Endothelial cell of umbilical vein (primary cell): Measurements from ENCODE around the gene CXCL3. TPM values are rescaled to one million over a fixed set of nuclear protein-coding genes. Genes with fewer than 3 reads are reported as not detected.

Experiments used
- BruUV-seq: library from RNA; stranded (reverse); fragments of 400-500 nt; replicated peaks from 2 replicates; lab custom pipeline; 2021; lab: Mats Ljungman, UMichigan
- CTCF ChIA-PET: fragments of 300-600, 350-600 bp; sonication (Branson Sonifier 250); formaldehyde crosslinking; loops from one replicate; lab custom pipeline; 2021; ENCODE audit warnings: antibody characterized with exemption, inconsistent platforms; lab: Charles Lee
- POLR2A ChIA-PET: fragments of 300-600, 350-600 bp; sonication (Branson Sonifier 250); formaldehyde crosslinking; loops from one replicate; lab custom pipeline; 2021; ENCODE audit warnings: antibody characterized with exemption, inconsistent platforms; lab: Charles Lee
- DNase-seq: peaks from one replicate; pipeline ENCODE4 v3.0.0-alpha.2; 2011; ENCODE audit warnings: low read depth, low spot score
- FAIRE-seq: peaks from 2 replicates; lab custom pipeline; 2011; peaks lifted over from hg19 to GRCh38; lab: Jason Lieb, UNC
- H2AFZ ChIP-seq: 2 replicates; pipeline ENCODE4 v1.6.0; 2012; ENCODE audit warnings: low read depth, low read length, control low read depth, inconsistent platforms
- H3K27ac ChIP-seq: 2 replicates; pipeline ENCODE4 v1.5.1; 2011; ENCODE audit warnings: low read depth, mild to moderate bottlenecking, control low read depth, low read length, moderate library complexity; ENCODE audit not compliant: insufficient read depth
- H3K27me3 ChIP-seq, 2 experiments: 2 replicates each; pipeline versions ENCODE4 v1.6.0 to v1.6.1; 2011; ENCODE audit warnings: low read length in 2 of 2, mixed read lengths in 1 of 2; ENCODE audit not compliant: control insufficient read depth in 2 of 2, insufficient read depth in 2 of 2
- H3K36me3 ChIP-seq, 2 experiments: 2 replicates in 1 of 2; 3 replicates in 1 of 2; pipeline ENCODE4 v1.5.1; 2011; ENCODE audit warnings: low read length in 2 of 2, mild to moderate bottlenecking in 1 of 2, moderate library complexity in 1 of 2; ENCODE audit not compliant: control insufficient read depth in 2 of 2, insufficient read depth in 2 of 2; ENCODE audit errors: extremely low read depth in 1 of 2
- H3K4me1 ChIP-seq: 3 replicates; pipeline ENCODE4 v1.5.1; 2011; ENCODE audit warnings: mild to moderate bottlenecking, low read length; ENCODE audit not compliant: control insufficient read depth, insufficient read depth; ENCODE audit errors: extremely low read depth
- H3K4me2 ChIP-seq: 2 replicates; pipeline ENCODE4 v1.6.1; 2011; ENCODE audit warnings: low read length, control low read depth, mixed read lengths; ENCODE audit not compliant: insufficient read depth
- H3K4me3 ChIP-seq, 3 experiments: fragments of 200-600 bp in 1 of 3; sonication (generic), shearing (Covaris generic) in 1 of 3; replicated peaks in 1 of 3; 2 replicates each; pipeline ENCODE4 v1.5.1; 2011 to 2016; ENCODE audit warnings: control low read depth in 3 of 3, low read length in 3 of 3, mild to moderate bottlenecking in 2 of 3, inconsistent platforms in 1 of 3, low read depth in 1 of 3, moderate library complexity in 1 of 3; ENCODE audit not compliant: insufficient read depth in 1 of 3
- H3K79me2 ChIP-seq: 2 replicates; pipeline ENCODE4 v1.6.0; 2012; ENCODE audit warnings: low read length, inconsistent platforms; ENCODE audit not compliant: control insufficient read depth, insufficient read depth
- H3K9ac ChIP-seq: replicated peaks from 2 replicates; pipeline ENCODE3; 2011; ENCODE audit warnings: low read length, control low read depth; ENCODE audit not compliant: insufficient read depth; ENCODE audit errors: extremely low read depth
- H3K9me1 ChIP-seq: replicated peaks from 3 replicates; pipeline ENCODE4 v1.6.0; 2011; ENCODE audit warnings: mild to moderate bottlenecking, low read length; ENCODE audit not compliant: control insufficient read depth, insufficient read depth; ENCODE audit errors: extremely low read depth
- H3K9me3 ChIP-seq: replicated peaks from 2 replicates; pipeline ENCODE4 v1.5.1; 2012; ENCODE audit warnings: low read length, inconsistent platforms; ENCODE audit not compliant: control insufficient read depth, insufficient read depth
- H4K20me1 ChIP-seq: replicated peaks from 2 replicates; pipeline ENCODE3; 2011; ENCODE audit warnings: mild to moderate bottlenecking, low read length; ENCODE audit not compliant: control insufficient read depth, insufficient read depth; ENCODE audit errors: extremely low read depth
- CTCF ChIP-seq, 2 donors: IDR thresholded peaks; 1 replicate in 1 of 2; 2 replicates in 1 of 2; pipeline ENCODE4 v1.5.1; 2011; ENCODE audit warnings: low read length in 2 of 2, mild to moderate bottlenecking in 2 of 2, moderate library complexity in 2 of 2, control low read depth in 1 of 2, inconsistent platforms in 1 of 2, low read depth in 1 of 2; ENCODE audit not compliant: insufficient read depth in 1 of 2; ENCODE audit errors: extremely low read depth in 1 of 2
- EZH2 ChIP-seq: IDR thresholded peaks from 2 replicates; pipeline ENCODE4 v1.6.1; 2012; ENCODE audit warnings: borderline replicate concordance, low read depth, mild to moderate bottlenecking, moderate library complexity, low read length, inconsistent platforms; ENCODE audit not compliant: severe bottlenecking
- FOS ChIP-seq: IDR thresholded peaks from 2 replicates; pipeline ENCODE4 v1.6.1; 2011; ENCODE audit warnings: mild to moderate bottlenecking, low read length, moderate library complexity, borderline replicate concordance; ENCODE audit not compliant: insufficient read depth
- JUN ChIP-seq: IDR thresholded peaks from 2 replicates; pipeline ENCODE4 v1.6.1; 2011; ENCODE audit warnings: borderline replicate concordance, low read depth; ENCODE audit not compliant: insufficient read length, insufficient read depth
- MAX ChIP-seq: IDR thresholded peaks from 2 replicates; pipeline ENCODE4 v1.6.1; 2011; ENCODE audit not compliant: insufficient read depth, insufficient read length
- POLR2AphosphoS5 ChIP-seq: IDR thresholded peaks from 2 replicates; pipeline ENCODE4 v1.6.1; 2012; ENCODE audit warnings: low read depth, mild to moderate bottlenecking, control low read depth, low read length, moderate library complexity; ENCODE audit not compliant: insufficient read depth
- dilution Hi-C: fragments of 300-500 bp; cut with MboI; formaldehyde crosslinking; loops from one replicate; pipeline ENCODE4 v1.15.0; 2019; ENCODE audit warnings: low sequenced_read_pairs; ENCODE audit not compliant: extremely low pct_ligation_motif_present
- intact Hi-C: fragments of 100-400 bp; cut with micrococcal nuclease; formaldehyde crosslinking; loops from one replicate; pipeline ENCODE4 v1.10.0; 2022
- polyA plus RNA-seq, 4 experiments: library from polyadenylated mRNA; depleted of rRNA in 3 of 4; stranded (reverse) in 3 of 4; unstranded in 1 of 4; fragments of >200 nt; gene quantifications; 2 replicates each; pipeline versions ENCODE4 v1.2.1 to v1.2.3, GENCODE V29; 2011 to 2012; ENCODE audit warnings: missing spikeins in 1 of 4
- total RNA-seq: library from RNA; stranded (reverse); gene quantifications from 2 replicates; pipeline ENCODE4 v1.2.3, GENCODE V29; 2021

CXCL3 gene
- total and polyA plus RNA-seq, 2 donors (not counting 3 experiments of a cell fraction or from before 2014, with no cell fraction given): 1.1 to 1.3 TPM

GRCh38 chr4:73989928-73990327, 48.6 kb downstream of the CXCL3 start:
- Histone ChIP-seq H3K4me3 (no peak overlapping the region), H3K27ac (no peak overlapping the region), H2AFZ (no peak overlapping the region), H3K79me2 (no peaks in the 10 kb centered on the region), H3K4me2 (no peak overlapping the region), H3K9me3 (no peaks in the 10 kb centered on the region), H3K4me1 (no peaks in the 10 kb centered on the region), H3K36me3 (no peaks in the 10 kb centered on the region), H3K9ac (no peak overlapping the region), H4K20me1 (no peaks in the 10 kb centered on the region), H3K9me1 (no peaks in the 10 kb centered on the region), H3K27me3 (no peaks in the 10 kb centered on the region)
- DNase-seq: no peak
- TF ChIP-seq MAX (no peak), POLR2AphosphoS5 (no peak), FOS (no peak), EZH2 (no peak), JUN (no peak), CTCF (IDR thresholded peaks at IDR 0.05; ENCODE audit: extremely low read depth in 1 of 2, insufficient read depth in 1 of 2, low read depth in 1 of 2, low read length in 2 of 2) (no peak)
- CTCF ChIA-PET: interaction anchor here (0.7 to 1.4 kb wide), 3 partner anchors 20 to 396 kb away, joined by 3 read pairs; no protein-coding TSS in a partner anchor
- FAIRE-seq: no peak
- POLR2A ChIA-PET: no interaction called here
- dilution Hi-C loops (no loop called here), intact Hi-C loops (no loop called here)
- BruUV-seq: no TSS peak
